Measurements from ENCODE around the gene SLC25A21.
A peak's percentile ranks its signal among the peaks of the same experiment; 100 is the strongest.

Gene SLC25A21

DNA sequence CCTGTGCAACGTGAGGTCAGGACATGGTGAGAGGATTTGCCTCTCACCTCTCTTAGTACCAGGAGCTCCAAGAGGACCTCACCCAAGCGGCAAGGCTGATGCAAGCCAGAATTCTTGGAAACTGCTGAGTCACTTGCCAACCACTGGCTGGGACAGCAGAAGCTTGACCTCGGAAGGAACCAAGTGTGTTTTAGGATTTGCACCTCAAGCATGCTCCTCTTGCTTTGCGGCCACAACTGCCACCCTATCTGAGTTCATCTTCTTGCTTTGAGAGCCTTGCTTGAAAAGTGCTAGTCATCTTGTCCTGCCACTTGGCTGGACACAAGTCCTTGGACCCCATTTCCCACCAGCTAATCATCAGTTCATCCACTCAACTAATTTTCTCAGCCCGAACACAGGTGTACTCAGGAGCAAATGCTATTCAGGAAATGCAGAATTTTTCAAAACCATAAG, 195.8 kb downstream of the SLC25A21 start:
- DNase-seq = no peak

GRCh38 chr14:36975834-36976233, 196.6 kb downstream of the SLC25A21 start:
- DNase-seq = no peak

GRCh38 chr14:36974985-36975384, 197.4 kb downstream of the SLC25A21 start:
- DNase-seq = no peak

DNA sequence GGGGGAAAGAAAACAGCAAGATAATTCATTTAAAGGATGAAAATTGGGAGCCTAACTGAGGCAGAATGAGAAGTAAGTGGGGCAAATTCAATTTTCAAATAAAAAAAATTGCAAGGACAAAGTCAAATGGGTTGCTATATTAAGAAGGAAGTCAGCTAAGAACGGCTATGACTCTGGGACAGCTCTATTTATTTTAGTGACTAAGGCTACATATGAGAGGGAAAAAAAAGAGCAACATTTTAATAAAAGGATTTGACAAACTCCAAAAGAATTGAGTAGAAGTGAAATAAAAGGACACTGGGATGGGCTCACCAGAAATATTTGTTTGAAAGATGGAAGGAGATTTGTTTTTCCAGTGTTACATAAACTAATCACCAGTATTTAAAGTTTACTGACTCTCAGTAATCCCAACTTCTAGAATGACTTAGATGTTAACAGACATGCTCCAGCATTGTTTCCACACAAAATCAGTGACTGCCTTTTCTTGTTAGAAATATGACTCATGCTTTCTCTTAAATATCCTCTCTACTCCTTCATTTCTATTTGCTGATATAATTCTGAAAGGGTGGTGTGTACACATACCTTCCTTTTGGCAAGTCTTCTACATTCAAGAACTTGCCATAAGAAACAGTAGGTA, 198.5 kb downstream of the SLC25A21 start:
- no peak for DNase-seq

DNA sequence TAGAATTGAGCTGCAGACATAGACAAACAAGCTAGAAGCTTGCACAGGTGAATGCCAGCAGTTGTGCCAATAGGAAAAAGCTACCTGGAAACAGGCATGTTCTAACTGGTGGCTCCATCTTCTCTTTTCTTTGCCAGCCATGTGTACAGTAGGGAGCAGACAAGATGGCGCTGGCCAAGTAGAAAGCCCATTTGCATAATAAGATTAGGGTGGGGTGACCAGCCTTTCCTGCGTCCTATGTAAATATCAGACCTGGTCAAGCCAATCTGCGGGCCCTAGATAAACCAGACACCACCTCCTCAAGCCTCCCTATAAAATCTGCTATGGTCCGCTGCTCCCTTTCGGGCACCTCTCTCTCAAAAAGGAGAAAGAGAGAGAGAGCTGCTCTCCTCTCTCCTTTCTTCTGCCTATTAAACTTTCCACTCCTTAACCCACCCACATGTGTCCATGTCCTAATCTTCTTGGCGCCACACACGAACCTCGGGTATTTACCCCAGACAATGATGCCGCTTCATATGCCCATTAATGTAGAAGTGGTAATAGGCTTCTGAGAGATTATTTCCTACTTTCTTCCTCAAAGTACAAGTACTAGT, 201.0 kb downstream of the SLC25A21 start:
- DNase-seq = no peak

DNA sequence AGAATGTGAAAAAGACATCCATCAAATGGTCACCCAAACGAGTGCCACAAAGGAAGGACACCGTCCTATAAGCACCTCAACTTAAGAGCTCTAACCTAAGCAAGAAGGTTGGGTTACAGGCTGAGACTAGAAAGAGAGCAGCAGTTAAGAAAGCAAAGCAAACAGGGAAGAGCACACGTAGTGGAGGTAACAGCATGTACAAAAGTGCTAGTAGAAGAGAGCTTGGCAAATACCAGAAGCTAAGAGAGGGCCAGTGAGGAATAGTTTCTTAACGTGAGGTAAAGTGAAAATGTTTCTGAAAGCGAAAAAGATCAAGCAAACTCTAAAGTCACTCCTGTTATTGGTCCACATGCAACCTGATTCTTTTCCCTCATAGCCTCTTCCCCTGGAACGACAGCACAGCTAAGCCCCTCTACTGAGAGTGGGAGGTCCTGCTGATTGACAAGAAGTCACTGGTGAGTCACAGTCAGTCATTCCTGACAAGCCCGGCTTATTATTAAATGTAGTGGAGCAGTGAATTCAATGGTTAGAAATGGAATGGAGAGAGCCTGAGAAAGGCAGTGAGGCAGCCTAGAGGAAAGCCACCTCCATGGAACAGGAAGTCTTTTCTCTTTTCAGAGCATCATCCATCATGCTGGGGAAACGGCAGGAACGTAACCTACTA, 204.4 kb downstream of the SLC25A21 start:
- DNase-seq = no peak

DNA sequence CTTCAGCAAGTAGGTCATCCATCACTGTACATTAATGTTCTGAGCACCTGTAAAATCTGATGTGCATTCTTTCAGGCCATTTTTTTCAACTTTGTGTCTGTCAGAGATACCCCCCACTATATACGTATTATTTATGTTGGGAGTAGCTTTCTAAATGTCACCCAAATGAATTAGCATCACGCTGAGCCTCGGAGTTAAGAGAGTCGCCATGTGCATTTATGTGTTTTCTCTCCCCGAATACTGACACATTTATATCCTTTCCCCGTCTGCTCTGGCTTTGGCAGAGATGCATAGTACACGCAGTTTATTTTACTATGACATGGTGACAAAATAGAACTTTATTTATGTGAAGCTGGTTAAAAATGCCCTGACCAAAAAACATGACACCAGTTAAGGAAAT, 216.4 kb downstream of the SLC25A21 start:
- DNase-seq = no peak

- no peak for DNase-seq
These were observed 217.0 kb downstream of the SLC25A21 start for GRCh38 chr14:36955376-36955775.

DNA sequence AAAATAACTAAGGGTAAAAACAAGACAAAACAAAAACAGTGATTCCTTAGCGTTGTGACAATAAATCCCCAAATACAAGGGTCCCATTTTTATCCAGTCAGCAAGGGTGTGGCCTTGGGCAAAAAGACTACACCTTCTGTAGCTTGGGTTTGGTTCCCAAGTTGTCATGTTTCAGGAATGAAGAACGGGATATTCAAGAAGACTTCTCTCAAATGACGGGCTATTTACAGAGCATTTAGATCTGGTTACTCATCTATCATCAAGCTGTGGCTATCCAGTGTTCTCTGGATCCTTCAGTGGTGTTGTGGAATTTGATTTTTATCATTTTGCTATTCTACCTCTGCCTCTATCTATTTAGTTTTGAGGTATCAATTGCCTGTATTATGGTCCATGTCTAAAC, 219.7 kb downstream of the SLC25A21 start:
- no peak for DNase-seq

GRCh38 chr14:36951380-36951911, 221.0 kb downstream of the SLC25A21 start:
- no peak for DNase-seq

GRCh38 chr14:36950812-36951211, 221.6 kb downstream of the SLC25A21 start:
- DNase-seq = no peak

- no peak for DNase-seq
These were observed 223.0 kb downstream of the SLC25A21 start for GRCh38 chr14:36949371-36949770.

- DNase-seq = no peak
These were observed 224.1 kb downstream of the SLC25A21 start for GRCh38 chr14:36948157-36948859.

- no peak for DNase-seq
These were observed 225.0 kb downstream of the SLC25A21 start for GRCh38 chr14:36947362-36947761.

GRCh38 chr14:36946872-36947271, 225.5 kb downstream of the SLC25A21 start:
- no peak for DNase-seq

DNA sequence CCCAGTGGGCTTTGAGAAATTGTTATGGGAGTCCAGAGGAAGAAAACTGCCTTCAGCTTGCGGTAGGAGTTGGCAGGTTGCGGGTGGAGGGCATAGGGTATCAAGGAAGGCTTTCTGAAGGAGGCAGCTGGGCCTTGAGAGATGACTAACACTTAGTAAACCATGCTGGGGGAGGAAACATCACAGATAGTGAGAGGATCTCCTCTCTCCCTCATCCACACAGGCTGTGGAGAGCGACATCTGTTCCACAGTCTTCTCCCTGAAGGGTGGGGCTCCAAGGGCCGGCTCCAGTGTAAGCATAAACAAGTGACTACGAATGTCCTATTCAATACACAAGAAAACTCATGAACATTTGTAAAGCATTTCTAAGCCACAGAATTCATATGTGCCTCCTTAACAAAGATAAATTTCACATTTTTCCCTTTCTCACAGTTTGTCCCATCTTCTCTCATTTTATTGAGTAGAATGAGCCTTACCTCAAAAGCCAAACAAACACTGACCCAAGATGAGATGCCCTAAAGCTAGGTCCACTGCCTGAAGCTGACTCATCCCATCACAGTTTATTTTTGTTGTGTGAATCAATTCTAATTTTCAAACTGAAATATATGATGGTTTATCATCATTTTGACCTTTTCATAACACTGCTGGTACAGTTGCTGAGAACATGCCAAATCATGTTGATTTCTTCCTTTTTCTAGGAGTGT, 227.9 kb downstream of the SLC25A21 start:
- no peak for DNase-seq

- DNase-seq = no peak
These were observed 229.7 kb downstream of the SLC25A21 start for GRCh38 chr14:36942522-36943245.

GRCh38 chr14:36941783-36942521, 230.5 kb downstream of the SLC25A21 start:
- peak; percentile 75 for DNase-seq

GRCh38 chr14:36940476-36940875, 231.9 kb downstream of the SLC25A21 start:
- no peak for DNase-seq

DNA sequence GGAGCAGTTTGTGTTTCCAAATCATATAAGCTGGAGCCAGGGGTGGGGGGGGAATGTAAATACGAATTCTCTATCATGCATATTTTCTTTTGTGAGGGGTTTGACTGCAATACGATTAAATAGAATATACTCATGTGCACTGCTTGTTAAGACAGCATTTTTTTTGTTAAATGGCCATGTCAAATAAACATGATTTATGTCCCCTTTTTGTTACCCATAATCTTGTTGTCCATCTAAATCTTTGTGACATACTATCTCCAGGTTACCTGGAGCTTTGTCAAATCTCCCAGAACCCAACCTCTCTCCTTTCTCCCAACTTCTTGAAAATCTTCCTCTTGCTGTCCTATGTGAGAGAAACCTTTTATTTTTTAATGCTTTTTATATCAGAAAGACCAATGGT, 233.1 kb downstream of the SLC25A21 start:
- no peak for DNase-seq

GRCh38 chr14:36938678-36939077, 233.7 kb downstream of the SLC25A21 start:
- DNase-seq = no peak
